ENCODE measurements around the gene TMEM170A. TPM values are rescaled to one million over a fixed set of nuclear protein-coding genes. Genes with fewer than 3 reads are reported as not detected.
"Not testable (repeated sequence)": the region's sequence is repeated elsewhere in the genome, so short reads cannot be mapped to it uniquely, and the experiment has no call there.

Gene TMEM170A, protein sequence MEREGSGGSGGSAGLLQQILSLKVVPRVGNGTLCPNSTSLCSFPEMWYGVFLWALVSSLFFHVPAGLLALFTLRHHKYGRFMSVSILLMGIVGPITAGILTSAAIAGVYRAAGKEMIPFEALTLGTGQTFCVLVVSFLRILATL
- total RNA-seq (ENCODE audit: low replicate concordance), result 37.9 and 46.4 TPM in 2 replicates
- long read RNA-seq, full-length matches to known transcripts, result 12 of 27 reads
- long read RNA-seq, partial matches to known transcripts, result 1 of 27 reads
- long read RNA-seq, other reads (novel, unspliced or antisense), result 14 of 27 reads

DNA sequence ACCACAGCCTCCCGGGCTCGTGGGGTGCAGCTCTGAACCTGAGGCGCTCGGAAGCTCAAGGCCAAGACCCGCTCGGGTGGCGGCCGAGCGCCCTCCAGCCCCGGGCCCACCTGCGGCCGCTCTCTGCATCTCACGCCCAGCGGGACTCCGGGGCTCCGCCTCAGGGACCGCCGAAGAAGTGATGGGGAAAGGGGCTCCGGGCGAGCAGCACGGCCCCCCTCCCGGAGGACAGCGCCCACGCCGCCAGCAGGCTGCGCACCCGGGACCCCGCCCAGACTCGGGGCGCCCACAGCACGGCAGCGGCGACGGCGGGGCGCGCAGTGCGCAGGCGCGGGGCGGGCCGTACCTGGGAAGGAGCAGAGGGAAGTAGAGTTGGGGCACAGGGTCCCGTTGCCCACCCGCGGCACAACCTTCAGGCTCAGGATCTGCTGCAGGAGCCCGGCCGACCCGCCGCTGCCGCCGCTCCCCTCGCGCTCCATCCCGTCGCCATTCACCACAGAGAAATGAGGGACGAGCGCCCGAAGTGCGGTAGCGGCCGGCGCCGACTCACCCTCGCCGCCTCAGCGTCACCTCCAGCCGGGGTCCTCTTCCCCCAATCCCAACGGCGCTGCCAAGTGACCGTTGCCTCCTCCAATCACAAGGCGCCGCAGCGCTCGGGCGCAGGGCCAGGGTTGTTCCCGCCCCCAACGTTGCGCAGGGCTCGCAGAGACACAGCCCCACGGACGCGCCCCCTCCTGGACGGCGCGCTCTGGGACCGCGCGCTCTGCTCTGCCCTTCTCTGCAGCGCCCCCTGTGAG is at the start of gene TMEM170A:
TSS of gene TMEM170A (minus strand) at position 568 of the 797 bp plus-strand sequence. CDS start at position 479, 89 bp downstream.
- H3K4me1 Mint-ChIP-seq (ENCODE audit: unreplicated experiment), result peaks cover 37% of the 10 kb centered on the region
- TF ChIP-seq, protein P1, sequence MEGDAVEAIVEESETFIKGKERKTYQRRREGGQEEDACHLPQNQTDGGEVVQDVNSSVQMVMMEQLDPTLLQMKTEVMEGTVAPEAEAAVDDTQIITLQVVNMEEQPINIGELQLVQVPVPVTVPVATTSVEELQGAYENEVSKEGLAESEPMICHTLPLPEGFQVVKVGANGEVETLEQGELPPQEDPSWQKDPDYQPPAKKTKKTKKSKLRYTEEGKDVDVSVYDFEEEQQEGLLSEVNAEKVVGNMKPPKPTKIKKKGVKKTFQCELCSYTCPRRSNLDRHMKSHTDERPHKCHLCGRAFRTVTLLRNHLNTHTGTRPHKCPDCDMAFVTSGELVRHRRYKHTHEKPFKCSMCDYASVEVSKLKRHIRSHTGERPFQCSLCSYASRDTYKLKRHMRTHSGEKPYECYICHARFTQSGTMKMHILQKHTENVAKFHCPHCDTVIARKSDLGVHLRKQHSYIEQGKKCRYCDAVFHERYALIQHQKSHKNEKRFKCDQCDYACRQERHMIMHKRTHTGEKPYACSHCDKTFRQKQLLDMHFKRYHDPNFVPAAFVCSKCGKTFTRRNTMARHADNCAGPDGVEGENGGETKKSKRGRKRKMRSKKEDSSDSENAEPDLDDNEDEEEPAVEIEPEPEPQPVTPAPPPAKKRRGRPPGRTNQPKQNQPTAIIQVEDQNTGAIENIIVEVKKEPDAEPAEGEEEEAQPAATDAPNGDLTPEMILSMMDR (conservative IDR thresholded peaks at IDR 0.05), result peak; percentile 100

DNA sequence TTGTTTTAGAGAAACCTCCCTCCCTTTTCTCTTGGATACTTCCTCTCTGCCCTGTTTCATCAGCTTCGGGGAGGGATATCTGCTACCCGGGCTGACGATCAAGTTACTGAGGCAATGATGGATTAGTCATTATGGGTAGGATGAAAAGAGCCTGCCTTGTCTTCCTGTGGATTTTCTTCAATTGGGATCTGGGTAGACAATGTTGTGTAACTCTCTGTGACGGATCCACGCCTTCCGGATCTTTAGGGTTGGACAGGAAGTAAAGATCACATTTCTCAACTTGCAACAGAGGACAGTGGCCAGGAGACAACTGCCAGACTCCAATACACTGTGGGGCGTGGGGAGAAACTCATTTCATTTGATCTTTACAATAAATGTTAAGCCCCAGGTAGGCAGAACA is 42.1 kb upstream of the TMEM170A start:
- TF ChIP-seq, protein P1 (conservative IDR thresholded peaks at IDR 0.05), result no peak
- H3K27me3 Mint-ChIP-seq, result peaks cover 3% of the 10 kb centered on the region
- H3K4me1 Mint-ChIP-seq (ENCODE audit: unreplicated experiment), result peaks cover 13% of the 10 kb centered on the region
- no peaks in the 10 kb centered on the region for H3K36me3 Mint-ChIP-seq
- DNase-seq (ENCODE audit: extremely low spot score, unreplicated experiment), result no peak
- H3K4me3 Mint-ChIP-seq, result no peak overlapping the region
- no peaks in the 10 kb centered on the region for H3K9me3 Mint-ChIP-seq
- H3K27ac Mint-ChIP-seq, result peak overlapping the region; percentile 62

More for the DNA sequence above, at the start of gene TMEM170A:
- peak within 1 kb of the TSS; percentile 98 for H3K4me3 Mint-ChIP-seq
- H3K27ac Mint-ChIP-seq, result peak within 1 kb of the TSS; percentile 85
- H3K27me3 Mint-ChIP-seq, result no peaks in the 10 kb centered on the region
- H3K36me3 Mint-ChIP-seq, result peaks cover 9% of the 10 kb centered on the region
- peaks cover 4% of the 10 kb centered on the region for H3K9me3 Mint-ChIP-seq
- DNase-seq (ENCODE audit: extremely low spot score, unreplicated experiment), result peak; percentile 100

DNA sequence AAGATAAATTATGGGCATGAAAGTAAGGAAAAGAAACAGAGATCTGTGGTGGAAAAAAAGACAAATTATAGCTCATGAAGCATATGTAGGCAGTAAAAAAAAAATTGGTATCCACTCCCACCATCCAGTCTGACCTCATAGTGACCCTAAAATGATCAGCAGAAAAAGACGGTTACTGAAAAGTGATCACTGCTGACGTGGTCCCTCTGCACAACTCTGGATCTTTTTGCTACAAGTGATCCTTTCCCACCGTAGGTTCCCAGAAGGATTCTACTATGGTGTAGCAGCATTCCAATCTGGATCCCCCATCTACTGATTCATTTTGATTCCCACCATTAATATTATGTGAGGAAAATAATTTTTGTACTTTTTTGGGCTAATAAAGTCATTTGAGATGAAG is 41.6 kb upstream of the TMEM170A start:
- no peaks in the 10 kb centered on the region for H3K36me3 Mint-ChIP-seq
- TF ChIP-seq, protein P1 (conservative IDR thresholded peaks at IDR 0.05), result no peak
- H3K4me1 Mint-ChIP-seq (ENCODE audit: unreplicated experiment), result peaks cover 13% of the 10 kb centered on the region
- H3K4me3 Mint-ChIP-seq, result no peak overlapping the region
- peaks cover 3% of the 10 kb centered on the region for H3K27me3 Mint-ChIP-seq
- no peaks in the 10 kb centered on the region for H3K9me3 Mint-ChIP-seq
- peak overlapping the region; percentile 62 for H3K27ac Mint-ChIP-seq
- DNase-seq (ENCODE audit: extremely low spot score, unreplicated experiment), result no peak

DNA sequence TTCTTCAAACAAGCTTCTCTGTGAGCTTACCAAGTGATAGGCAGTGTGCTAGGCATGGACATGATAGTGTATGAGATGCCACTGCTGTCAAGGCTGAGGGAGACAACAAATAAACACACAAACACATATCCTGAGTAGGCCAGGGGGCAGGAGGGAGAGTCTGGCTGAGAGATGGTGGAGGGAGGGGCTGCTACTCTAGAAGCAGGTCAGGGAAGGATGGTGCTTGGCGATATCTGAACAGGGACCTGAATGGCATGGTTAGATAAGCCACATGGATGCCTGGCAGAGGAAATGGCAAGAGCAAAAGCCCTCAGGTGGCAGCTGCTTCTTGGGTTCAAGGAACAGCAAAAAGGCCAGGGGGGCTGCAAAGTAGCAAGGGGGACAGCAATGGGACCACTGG is 39.3 kb upstream of the TMEM170A start:
- Mint-ChIP-seq H3K9me3 (no peaks in the 10 kb centered on the region), H3K27me3 (peaks cover 3% of the 10 kb centered on the region), H3K27ac (no peak overlapping the region), H3K4me3 (no peak overlapping the region), H3K4me1 (ENCODE audit: unreplicated experiment) (peaks cover 13% of the 10 kb centered on the region), H3K36me3 (no peaks in the 10 kb centered on the region)
- TF ChIP-seq, protein P1 (conservative IDR thresholded peaks at IDR 0.05), result no peak
- no peak for DNase-seq (ENCODE audit: extremely low spot score, unreplicated experiment)

DNA sequence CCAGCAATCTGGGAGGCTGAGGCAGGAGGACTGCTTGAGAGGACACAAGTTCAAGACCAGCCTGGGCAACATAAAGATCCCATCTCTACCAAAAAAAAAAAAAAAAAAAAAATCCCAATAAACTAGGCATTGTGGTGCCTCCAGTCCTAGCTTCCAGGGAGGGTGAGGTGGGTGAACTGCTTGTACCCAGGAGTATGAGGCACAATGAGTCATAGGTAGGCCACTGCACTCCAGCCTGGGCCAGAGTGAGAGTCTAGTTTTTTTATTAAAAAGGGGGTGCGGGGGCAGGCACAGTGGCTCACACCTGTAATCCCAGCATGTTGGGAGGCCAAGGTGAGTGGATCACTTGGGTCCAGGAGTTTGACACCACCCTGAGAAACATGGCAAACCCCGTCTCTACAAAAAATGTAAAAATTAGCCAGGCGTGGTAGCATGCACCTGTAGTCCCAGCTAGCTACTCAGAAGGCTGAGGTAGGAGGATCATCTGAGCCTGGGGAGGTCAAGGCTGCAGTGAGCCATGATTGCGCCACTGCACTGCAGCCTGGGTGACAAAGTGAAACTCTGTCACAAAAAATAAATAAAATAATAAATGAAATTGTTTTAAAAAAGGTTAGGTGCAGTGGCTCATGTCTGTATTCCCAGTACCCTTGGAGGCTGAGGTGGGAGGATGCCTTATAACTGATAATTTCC is 38.6 kb upstream of the TMEM170A start:
- TF ChIP-seq, protein P1 (conservative IDR thresholded peaks at IDR 0.05), result no peak
- H3K4me1 Mint-ChIP-seq (ENCODE audit: unreplicated experiment), result peaks cover 13% of the 10 kb centered on the region
- DNase-seq (ENCODE audit: extremely low spot score, unreplicated experiment), result no peak
- no peaks in the 10 kb centered on the region for H3K36me3 Mint-ChIP-seq
- H3K27ac Mint-ChIP-seq, result no peak overlapping the region
- no peaks in the 10 kb centered on the region for H3K27me3 Mint-ChIP-seq
- H3K9me3 Mint-ChIP-seq, result no peaks in the 10 kb centered on the region
- H3K4me3 Mint-ChIP-seq, result no peak overlapping the region

DNA sequence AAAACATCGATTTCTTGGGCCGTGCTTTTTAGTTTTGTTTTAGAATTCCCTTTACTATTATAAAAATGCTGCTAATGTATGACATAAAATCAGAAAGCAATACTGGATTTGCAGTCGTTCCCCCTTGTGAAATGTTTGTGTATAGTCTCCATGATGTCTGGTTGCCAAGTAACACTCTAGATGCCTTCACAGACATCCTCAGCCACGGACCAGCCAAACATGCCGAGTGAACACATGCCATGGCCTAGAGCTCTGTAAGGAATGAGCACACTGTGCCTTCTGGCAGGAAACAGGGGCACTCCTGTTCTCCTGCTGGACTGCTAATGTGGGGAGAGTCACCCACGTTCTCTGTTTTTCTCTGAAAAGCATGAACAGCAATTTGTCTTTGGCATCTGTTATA is 37.3 kb upstream of the TMEM170A start:
- peaks cover 13% of the 10 kb centered on the region for H3K4me1 Mint-ChIP-seq (ENCODE audit: unreplicated experiment)
- H3K9me3 Mint-ChIP-seq; H3K27me3 Mint-ChIP-seq; H3K4me3 Mint-ChIP-seq; H3K27ac Mint-ChIP-seq; H3K36me3 Mint-ChIP-seq; DNase-seq (ENCODE audit: extremely low spot score, unreplicated experiment): not testable (repeated sequence)

Measured in type B pancreatic cell (in vitro differentiated cells).